GM23248 (cell line): ENCODE measurements around the gene NAA40. TPM values are rescaled to one million over a fixed set of nuclear protein-coding genes. Genes with fewer than 3 reads are reported as not detected.
A peak's percentile ranks its signal among the peaks of the same experiment; 100 is the strongest.

Experiments
- DNase-seq: peaks from one replicate; pipeline ENCODE4 v3.0.0-alpha.2; 2015
- H2AFZ ChIP-seq: fragments of 200-600 bp; sonication (generic); 2 replicates; pipeline ENCODE4 v1.6.1; 2016; ENCODE audit warnings: antibody characterized with exemption
- H3F3A ChIP-seq: fragments of 200-600 bp; sonication (generic); 2 replicates; pipeline ENCODE4 v1.6.1; 2016; ENCODE audit warnings: mild to moderate bottlenecking, antibody characterized with exemption, mixed run types; ENCODE audit not compliant: insufficient read depth
- H3K27ac ChIP-seq: fragments of 200-600 bp; sonication (generic); 2 replicates; pipeline ENCODE4 v1.5.1; 2016; ENCODE audit warnings: mild to moderate bottlenecking
- H3K27me3 ChIP-seq: fragments of 200-600 bp; sonication (generic); replicated peaks from 2 replicates; pipeline ENCODE4 v1.6.1; 2016; ENCODE audit warnings: mild to moderate bottlenecking; ENCODE audit not compliant: insufficient read depth
- H3K36me3 ChIP-seq: fragments of 200-600 bp; sonication (generic); 2 replicates; pipeline ENCODE4 v1.6.1; 2016; ENCODE audit warnings: low read depth, mild to moderate bottlenecking
- H3K4me1 ChIP-seq: fragments of 200-600 bp; sonication (generic); 2 replicates; pipeline ENCODE4 v1.6.1; 2016; ENCODE audit warnings: mild to moderate bottlenecking; ENCODE audit not compliant: insufficient read depth
- H3K4me2 ChIP-seq: fragments of 200-600 bp; sonication (generic); one replicate; pipeline ENCODE4 v1.6.1; 2016; ENCODE audit warnings: mild to moderate bottlenecking; ENCODE audit not compliant: unreplicated experiment
- H3K4me3 ChIP-seq: fragments of 200-600 bp; sonication (generic); 2 replicates; pipeline ENCODE4 v1.5.1; 2016; ENCODE audit warnings: mild to moderate bottlenecking
- H3K79me2 ChIP-seq: fragments of 200-600 bp; sonication (generic); 2 replicates; pipeline ENCODE4 v1.6.1; 2016; ENCODE audit warnings: mild to moderate bottlenecking; ENCODE audit not compliant: insufficient read depth
- H3K9ac ChIP-seq: fragments of 200-600 bp; sonication (generic); 2 replicates; pipeline ENCODE4 v1.6.1; 2016; ENCODE audit warnings: mild to moderate bottlenecking
- H3K9me2 ChIP-seq: fragments of 200-600 bp; sonication (generic); 2 replicates; pipeline ENCODE4 v1.6.1; 2016; ENCODE audit warnings: mixed run types, mild to moderate bottlenecking, moderate library complexity; ENCODE audit not compliant: insufficient read depth
- H3K9me3 ChIP-seq: fragments of 200-600 bp; sonication (generic); one replicate; pipeline ENCODE4 v1.6.1; 2017; ENCODE audit warnings: low read depth
- H4K20me1 ChIP-seq: fragments of 200-600 bp; sonication (generic); 2 replicates; pipeline ENCODE4 v1.6.0; 2016; ENCODE audit not compliant: insufficient read depth
- EZH2 ChIP-seq: fragments of 200-600 bp; sonication (generic); IDR thresholded peaks from 2 replicates; pipeline ENCODE4 v1.6.1; 2018; ENCODE audit warnings: antibody characterized with exemption, mild to moderate bottlenecking; ENCODE audit not compliant: insufficient read depth, poor library complexity, severe bottlenecking
- EZH2phosphoT487 ChIP-seq: fragments of 200-600 bp; sonication (generic); IDR thresholded peaks from 2 replicates; pipeline ENCODE4 v1.6.1; 2018; ENCODE audit warnings: antibody characterized with exemption, moderate library complexity, mild to moderate bottlenecking, low read depth; ENCODE audit not compliant: insufficient read depth
- WGBS, 2 experiments: methylation state at CpG; one replicate each; pipeline ENCODE4 v1.1.6; 2015 to 2017; ENCODE audit warnings: low lambda C conversion rate in 2 of 2, low coverage in 1 of 2; ENCODE audit errors: missing lambda C conversion rate in 2 of 2; 5-methylcytosine and 5-hydroxymethylcytosine counted together
- in situ Hi-C: fragments of 300-500 bp; cut with MboI; formaldehyde crosslinking; loops from 2 replicates; pipeline ENCODE4 v1.15.0; 2020
- polyA plus RNA-seq: library from polyadenylated mRNA; unstranded; fragments of >200 nt; fragmentation: Nextera tagmentation; extraction: Ambion mirVana; gene quantifications from 2 replicates; pipeline ENCODE4 v1.2.1, GENCODE V29; 2016
- total RNA-seq: library from RNA; depleted of rRNA; stranded (reverse); fragments of >200 nt; shearing (Covaris generic); gene quantifications from 2 replicates; pipeline ENCODE4 v1.2.3, GENCODE V29; 2014

The NAA40 gene
- total and polyA plus RNA-seq, 2 experiments from 2014 or later, result 11.7 to 12.0 TPM

DNA sequence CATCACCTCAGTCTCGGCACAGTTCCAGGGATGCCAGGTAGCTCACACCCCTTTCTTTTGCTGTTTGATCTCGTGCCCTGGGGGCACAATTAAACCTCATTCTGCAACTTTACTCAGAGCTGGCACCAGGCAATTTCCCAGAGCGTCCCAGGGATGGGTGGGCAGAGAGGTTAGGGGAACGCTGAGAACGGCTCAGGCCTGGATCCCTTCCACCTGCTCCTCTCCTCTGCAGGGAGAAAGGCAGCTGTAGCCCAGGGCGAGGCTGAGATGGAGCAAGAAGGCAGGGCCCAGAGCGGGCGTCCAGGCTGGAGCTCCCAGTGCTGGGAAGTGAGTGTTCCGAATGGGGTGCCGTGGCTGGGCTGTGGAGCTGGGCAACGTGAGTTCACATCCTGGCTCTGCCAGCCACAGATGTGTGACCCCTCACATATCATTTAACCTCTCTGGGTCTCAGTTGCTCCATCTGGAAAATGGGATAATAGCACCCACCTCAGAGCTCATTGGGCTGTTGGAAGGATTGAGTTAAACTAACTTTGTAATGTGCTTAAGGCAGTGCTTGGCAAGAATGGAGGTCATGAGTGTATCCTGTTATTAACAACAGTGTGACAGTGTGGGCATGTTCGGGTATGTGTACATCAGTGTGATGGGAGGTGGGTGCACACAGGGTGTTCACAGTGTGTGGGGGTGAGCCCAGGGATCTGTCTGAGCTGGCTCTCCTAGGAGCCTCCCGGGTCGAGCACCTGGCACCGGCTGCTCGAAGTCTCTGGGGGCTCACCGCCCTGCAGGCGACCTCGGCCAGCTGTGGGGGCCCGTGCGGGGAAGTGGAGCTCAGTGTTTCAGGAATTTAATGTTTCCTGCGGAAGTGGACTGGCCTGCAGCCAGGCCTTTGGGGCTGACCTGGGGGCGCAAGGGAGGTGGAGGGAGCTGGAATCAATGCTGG, 63.0 kb downstream of the NAA40 start:
- Histone ChIP-seq H3K36me3 (no peaks in the 10 kb centered on the region), H3F3A (0 out of 2 replicates have a peak, but pooled peaks cover 2% of the 10 kb centered on the region), H3K27ac (no peak overlapping the region), H3K27me3 (no peaks in the 10 kb centered on the region), H3K79me2 (no peaks in the 10 kb centered on the region), H3K9me3 (no peaks in the 10 kb centered on the region), H2AFZ (no peak overlapping the region), H3K4me3 (no peak overlapping the region), H3K4me1 (peaks cover 4% of the 10 kb centered on the region), H3K9me2 (no peaks in the 10 kb centered on the region), H3K9ac (no peak overlapping the region), H3K4me2 (no peak overlapping the region), H4K20me1 (no peaks in the 10 kb centered on the region)
- TF ChIP-seq EZH2phosphoT487 (no peak), EZH2 (no peak)
- peak; percentile 33 for DNase-seq
- in situ Hi-C loops, result loop anchor here (10.0 kb wide), 1 partner anchor 143 kb away; no protein-coding TSS in a partner anchor
- WGBS, 2 experiments, result 62 to 65% methylated on average over 23 of the region's 23 CpGs

DNA sequence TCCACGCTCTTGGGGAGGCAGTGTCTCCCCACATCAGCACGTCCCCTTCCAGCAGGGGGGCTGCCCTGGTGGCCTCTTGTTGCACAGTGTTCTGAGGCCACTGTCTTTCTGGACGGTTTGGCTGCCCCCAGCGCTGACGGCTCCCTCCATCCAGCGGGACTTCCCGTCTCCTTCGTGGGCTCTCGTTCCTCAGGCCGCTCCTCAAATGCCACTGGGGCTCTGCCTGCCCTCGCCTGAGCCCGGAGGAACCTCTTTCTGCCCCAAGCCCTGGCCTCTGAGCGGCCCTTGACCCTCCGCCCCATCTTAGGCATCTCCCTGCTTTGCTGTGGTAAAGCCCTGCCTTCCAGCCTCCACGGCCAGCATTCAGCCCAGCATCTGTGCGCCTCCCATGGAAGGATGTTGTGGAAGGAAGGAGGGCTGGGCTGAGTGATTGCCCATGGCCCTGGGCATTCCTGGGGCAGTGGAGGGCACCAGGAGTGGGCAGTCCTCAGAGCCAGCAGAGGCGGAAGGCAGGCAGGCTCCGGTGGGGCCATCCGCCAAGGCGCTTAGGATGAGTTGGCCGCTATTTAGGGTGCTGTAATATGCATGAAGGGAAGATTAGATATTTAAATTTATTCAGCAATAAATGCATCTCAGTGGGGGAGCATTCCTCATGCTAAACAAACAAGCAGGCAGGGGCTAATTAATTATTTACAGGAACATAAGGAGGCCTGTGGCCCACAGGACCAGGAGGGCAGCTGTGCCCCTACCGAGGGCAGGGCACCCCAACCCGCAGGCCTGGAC, 65.2 kb downstream of the NAA40 start:
- H3K4me3 ChIP-seq, result no peak overlapping the region
- no peak overlapping the region for H3K27ac ChIP-seq
- H3K79me2 ChIP-seq, result no peaks in the 10 kb centered on the region
- no peak overlapping the region for H3K9ac ChIP-seq
- in situ Hi-C loops, result loop anchor here (10.0 kb wide), 1 partner anchor 141 kb away; no protein-coding TSS in a partner anchor
- 0 out of 2 replicates have a peak, but pooled peaks cover 5% of the 10 kb centered on the region for H3F3A ChIP-seq
- peak; percentile 15 for DNase-seq
- H3K36me3 ChIP-seq, result no peaks in the 10 kb centered on the region
- H3K9me3 ChIP-seq, result no peaks in the 10 kb centered on the region
- peaks cover 8% of the 10 kb centered on the region for H3K4me1 ChIP-seq
- no peak for TF ChIP-seq EZH2
- no peak for TF ChIP-seq EZH2phosphoT487
- H3K27me3 ChIP-seq, result no peaks in the 10 kb centered on the region
- no peak overlapping the region for H3K4me2 ChIP-seq
- H4K20me1 ChIP-seq, result no peaks in the 10 kb centered on the region
- no peak overlapping the region for H2AFZ ChIP-seq
- 77 to 80% methylated on average over 22 to 23 of the region's 23 CpGs for WGBS, 2 experiments
- no peaks in the 10 kb centered on the region for H3K9me2 ChIP-seq

DNA sequence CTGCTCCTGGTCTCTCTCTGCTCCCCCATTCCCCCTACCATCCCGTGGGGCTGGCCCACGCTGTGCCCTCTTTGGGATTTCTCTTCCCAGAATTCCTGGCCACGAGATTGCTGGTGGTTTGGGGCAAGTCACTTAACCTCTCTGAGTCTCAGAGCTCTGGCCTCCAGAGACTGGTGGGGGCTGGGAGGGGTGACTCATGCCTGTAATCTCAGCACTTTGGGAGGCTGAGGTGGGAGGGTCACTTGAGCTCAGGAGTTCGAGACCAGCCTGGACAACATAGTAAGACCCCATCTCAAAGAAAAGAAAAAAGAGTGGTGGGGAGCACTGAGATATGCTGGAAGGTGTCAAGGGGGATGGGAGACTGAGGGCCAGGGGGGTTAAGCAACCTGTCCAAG, 65.8 kb downstream of the NAA40 start:
- H3K4me1 ChIP-seq, result peaks cover 8% of the 10 kb centered on the region
- H3K9me3 ChIP-seq, result no peaks in the 10 kb centered on the region
- H3K4me2 ChIP-seq, result no peak overlapping the region
- H2AFZ ChIP-seq, result no peak overlapping the region
- H3K9me2 ChIP-seq, result no peaks in the 10 kb centered on the region
- in situ Hi-C loops, result loop anchor here (10.0 kb wide), 1 partner anchor 140 kb away; no protein-coding TSS in a partner anchor
- 0 out of 2 replicates have a peak, but pooled peaks cover 5% of the 10 kb centered on the region for H3F3A ChIP-seq
- peak; percentile 17 for DNase-seq
- no peak overlapping the region for H3K9ac ChIP-seq
- 75 to 78% methylated on average over 4 of the region's 4 CpGs for WGBS, 2 experiments
- no peak for TF ChIP-seq EZH2phosphoT487
- TF ChIP-seq EZH2, result no peak
- no peaks in the 10 kb centered on the region for H3K36me3 ChIP-seq
- no peak overlapping the region for H3K27ac ChIP-seq
- no peak overlapping the region for H3K4me3 ChIP-seq
- H3K79me2 ChIP-seq, result no peaks in the 10 kb centered on the region
- H4K20me1 ChIP-seq, result no peaks in the 10 kb centered on the region
- no peaks in the 10 kb centered on the region for H3K27me3 ChIP-seq

DNA sequence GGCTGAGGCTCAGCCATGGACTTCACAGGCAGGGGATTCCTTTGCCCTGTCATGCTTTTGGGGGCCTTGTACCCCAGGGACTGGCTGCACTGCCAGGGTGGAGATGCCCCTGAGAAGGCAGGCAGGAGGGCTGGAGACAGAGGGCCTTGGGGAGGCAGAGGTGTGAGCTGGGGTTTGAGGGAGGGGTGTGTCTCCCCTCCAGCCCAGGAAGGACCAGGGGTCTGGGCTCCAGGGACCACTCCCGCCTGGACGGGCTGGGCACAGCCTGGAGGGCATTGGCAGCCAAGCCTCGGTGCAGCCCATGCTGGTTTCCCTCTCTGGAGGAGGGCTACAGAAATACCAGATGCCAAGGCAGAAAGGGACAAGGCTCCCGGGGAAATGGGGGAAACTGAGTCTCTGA, 66.9 kb downstream of the NAA40 start:
- no peaks in the 10 kb centered on the region for H3K27me3 ChIP-seq
- no peak overlapping the region for H3K9ac ChIP-seq
- no peak overlapping the region for H3K4me2 ChIP-seq
- H3F3A ChIP-seq, result 0 out of 2 replicates have a peak, but pooled peaks cover 5% of the 10 kb centered on the region
- no peaks in the 10 kb centered on the region for H3K9me3 ChIP-seq
- H3K4me3 ChIP-seq, result no peak overlapping the region
- no peaks in the 10 kb centered on the region for H3K79me2 ChIP-seq
- in situ Hi-C loops, result loop anchor here (10.0 kb wide), 1 partner anchor 139 kb away; no protein-coding TSS in a partner anchor
- no peaks in the 10 kb centered on the region for H4K20me1 ChIP-seq
- WGBS, 2 experiments, result 39 to 74% methylated on average over 2 to 4 of the region's 4 CpGs
- no peaks in the 10 kb centered on the region for H3K36me3 ChIP-seq
- H2AFZ ChIP-seq, result no peak overlapping the region
- peaks cover 4% of the 10 kb centered on the region; the same call in 1 of the 2 replicates for H3K4me1 ChIP-seq
- TF ChIP-seq EZH2 (no peak), EZH2phosphoT487 (no peak)
- no peak for DNase-seq
- no peaks in the 10 kb centered on the region for H3K9me2 ChIP-seq
- H3K27ac ChIP-seq, result no peak overlapping the region
